ENCODE data around the gene TRIM7. TPM values are rescaled to one million over a fixed set of nuclear protein-coding genes. Genes with fewer than 3 reads are reported as not detected.
"Not testable (repeated sequence)": the region's sequence is repeated elsewhere in the genome, so short reads cannot be mapped to it uniquely, and the experiment has no call there.

TRIM7 gene
- total and polyA plus RNA-seq, 7 experiments from 2014 or later, result 0.28 to 6.1 (median 3.2) TPM; not detected in 1

GRCh38 chr5:181212080-181212479 is 7.1 kb upstream of the TRIM7 start:
- H3K27me3 ChIP-seq (ENCODE audit: control insufficient read depth in 2 of 2, insufficient read depth in 2 of 2, low read length in 2 of 2), result no peaks in the 10 kb centered on the region
- ChIA-PET CTCF (no interaction called here), POLR2A (interaction anchor here (0.8 to 1.9 kb wide), 5 partner anchors 7 to 400 kb away, joined by 3 to 9 read pairs (median 4); partner anchors contain the start of gene TRIM7)
- no peak overlapping the region for H3K4me3 ChIP-seq (ENCODE audit: low read length)
- no peaks in the 10 kb centered on the region for H3K9me3 ChIP-seq (ENCODE audit: control insufficient read depth in 2 of 3, low read length in 3 of 3)
- ATAC-seq, result no peak
- intact Hi-C loops (cut with micrococcal nuclease), result no loop called here
- DNase-seq, result no peak
- Mint-ChIP-seq H3K9me3 (peaks cover 0 to 14% (median 3%) of the 10 kb centered on the region in 11 donors), H3K4me3 (no peak overlapping the region), H3K36me3 (peaks cover 0 to 12% (median 0%) of the 10 kb centered on the region in 5 donors), H3K4me1 (peaks cover 9 to 50% (median 38%) of the 10 kb centered on the region in 7 donors), H3K27ac (peak overlapping the region in 2 of 9 donors; percentile 48 to 52), H3K27me3 (peaks cover 0 to 8% (median 0%) of the 10 kb centered on the region in 5 donors)
- peaks cover 6 to 7% of the 10 kb centered on the region in 2 donors for H3K4me1 ChIP-seq (ENCODE audit: control insufficient read depth in 2 of 2, insufficient read depth in 2 of 2, low read length in 2 of 2)
- H3K36me3 ChIP-seq (ENCODE audit: control insufficient read depth in 2 of 3, insufficient read depth in 3 of 3, low read length in 3 of 3), result no peaks in the 10 kb centered on the region
- H3K27ac ChIP-seq (ENCODE audit: low read depth, low read length), result no peak overlapping the region

GRCh38 chr5:181211208-181211607 is 6.2 kb upstream of the TRIM7 start:
- peaks cover 0 to 22% (median 3%) of the 10 kb centered on the region in 11 donors for H3K9me3 Mint-ChIP-seq
- intact Hi-C loops (cut with micrococcal nuclease), result no loop called here
- no peak overlapping the region for H3K4me3 Mint-ChIP-seq
- H3K27ac ChIP-seq (ENCODE audit: low read depth, low read length), result no peak overlapping the region
- ATAC-seq, result no peak
- H3K27me3 Mint-ChIP-seq, result peaks cover 0 to 15% (median 4%) of the 10 kb centered on the region in 5 donors
- H3K4me3 ChIP-seq (ENCODE audit: low read length), result no peak overlapping the region
- CTCF ChIA-PET, result no interaction called here
- H3K9me3 ChIP-seq (ENCODE audit: control insufficient read depth in 2 of 3, low read length in 3 of 3), result no peaks in the 10 kb centered on the region
- peak in 1 of 9 donors; percentile 21 for DNase-seq
- no peaks in the 10 kb centered on the region for H3K27me3 ChIP-seq (ENCODE audit: control insufficient read depth in 2 of 2, insufficient read depth in 2 of 2, low read length in 2 of 2)
- H3K4me1 ChIP-seq (ENCODE audit: control insufficient read depth in 2 of 2, insufficient read depth in 2 of 2, low read length in 2 of 2), result peaks cover under 1 to 8% of the 10 kb centered on the region in 2 donors
- peaks cover 14 to 53% (median 38%) of the 10 kb centered on the region in 7 donors for H3K4me1 Mint-ChIP-seq
- H3K36me3 Mint-ChIP-seq, result peaks cover 0 to 17% (median 0%) of the 10 kb centered on the region in 5 donors
- peak overlapping the region in 3 of 9 donors; percentile 18 to 48 (median 28) for H3K27ac Mint-ChIP-seq
- POLR2A ChIA-PET, result interaction anchor here (0.6 to 1.2 kb wide), 5 partner anchors 9 to 45 kb away, joined by 3 to 5 read pairs (median 4); no protein-coding TSS in a partner anchor
- H3K36me3 ChIP-seq (ENCODE audit: control insufficient read depth in 2 of 3, insufficient read depth in 3 of 3, low read length in 3 of 3), result no peaks in the 10 kb centered on the region

GRCh38 chr5:181210698-181211097 is 5.7 kb upstream of the TRIM7 start:
- DNase-seq; intact Hi-C loops (cut with micrococcal nuclease); H3K4me3 ChIP-seq (ENCODE audit: low read length); H3K4me3 Mint-ChIP-seq; H3K4me1 ChIP-seq (ENCODE audit: control insufficient read depth in 2 of 2, insufficient read depth in 2 of 2, low read length in 2 of 2); H3K27ac ChIP-seq (ENCODE audit: low read depth, low read length); H3K27me3 ChIP-seq (ENCODE audit: control insufficient read depth in 2 of 2, insufficient read depth in 2 of 2, low read length in 2 of 2); H3K9me3 ChIP-seq (ENCODE audit: control insufficient read depth in 2 of 3, low read length in 3 of 3); ATAC-seq; CTCF ChIA-PET; H3K36me3 ChIP-seq (ENCODE audit: control insufficient read depth in 2 of 3, insufficient read depth in 3 of 3, low read length in 3 of 3): not testable (repeated sequence)
- peaks cover 0 to 20% (median 9%) of the 10 kb centered on the region in 5 donors for H3K27me3 Mint-ChIP-seq
- H3K9me3 Mint-ChIP-seq, result peaks cover 0 to 23% (median 3%) of the 10 kb centered on the region in 11 donors
- POLR2A ChIA-PET, result interaction anchor here (0.6 to 1.2 kb wide), 5 partner anchors 10 to 45 kb away, joined by 3 to 5 read pairs (median 4); no protein-coding TSS in a partner anchor
- peaks cover 0 to 17% (median 0%) of the 10 kb centered on the region in 5 donors for H3K36me3 Mint-ChIP-seq
- H3K4me1 Mint-ChIP-seq, result peaks cover 17 to 56% (median 40%) of the 10 kb centered on the region in 7 donors
- H3K27ac Mint-ChIP-seq, result peak overlapping the region in 3 of 9 donors; percentile 28 to 48 (median 38)

GRCh38 chr5:181210148-181210547 is 5.2 kb upstream of the TRIM7 start:
- CTCF ChIA-PET; H3K4me3 Mint-ChIP-seq; H3K36me3 ChIP-seq (ENCODE audit: control insufficient read depth in 2 of 3, insufficient read depth in 3 of 3, low read length in 3 of 3); ATAC-seq; intact Hi-C loops (cut with micrococcal nuclease); H3K4me3 ChIP-seq (ENCODE audit: low read length); H3K9me3 ChIP-seq (ENCODE audit: control insufficient read depth in 2 of 3, low read length in 3 of 3); H3K27ac ChIP-seq (ENCODE audit: low read depth, low read length); DNase-seq; H3K27me3 ChIP-seq (ENCODE audit: control insufficient read depth in 2 of 2, insufficient read depth in 2 of 2, low read length in 2 of 2): not testable (repeated sequence)
- H3K4me1 ChIP-seq (ENCODE audit: control insufficient read depth in 2 of 2, insufficient read depth in 2 of 2, low read length in 2 of 2), result peaks cover 5 to 11% of the 10 kb centered on the region in 2 donors
- Mint-ChIP-seq H3K27ac (peak overlapping the region in 1 of 9 donors; percentile 38), H3K9me3 (peaks cover 0 to 23% (median 3%) of the 10 kb centered on the region in 11 donors), H3K4me1 (peaks cover 20 to 60% (median 42%) of the 10 kb centered on the region in 7 donors), H3K36me3 (peaks cover 0 to 17% (median 0%) of the 10 kb centered on the region in 5 donors), H3K27me3 (peaks cover 0 to 23% (median 11%) of the 10 kb centered on the region in 5 donors)
- POLR2A ChIA-PET, result interaction anchor here (0.8 to 1.2 kb wide), 3 partner anchors 10 to 19 kb away, joined by 3 to 4 read pairs (median 4); no protein-coding TSS in a partner anchor

- intact Hi-C loops (cut with micrococcal nuclease); ATAC-seq; H3K27ac ChIP-seq (ENCODE audit: low read depth, low read length); H3K27me3 ChIP-seq (ENCODE audit: control insufficient read depth in 2 of 2, insufficient read depth in 2 of 2, low read length in 2 of 2); DNase-seq; H3K4me3 Mint-ChIP-seq; H3K4me3 ChIP-seq (ENCODE audit: low read length); H3K36me3 ChIP-seq (ENCODE audit: control insufficient read depth in 2 of 3, insufficient read depth in 3 of 3, low read length in 3 of 3); H3K9me3 ChIP-seq (ENCODE audit: control insufficient read depth in 2 of 3, low read length in 3 of 3); CTCF ChIA-PET; H3K27ac Mint-ChIP-seq: not testable (repeated sequence)
- H3K27me3 Mint-ChIP-seq, result peaks cover 0 to 26% (median 11%) of the 10 kb centered on the region in 5 donors
- peaks cover 21 to 54% (median 38%) of the 10 kb centered on the region in 7 donors for H3K4me1 Mint-ChIP-seq
- peaks cover 0 to 17% (median 0%) of the 10 kb centered on the region in 5 donors for H3K36me3 Mint-ChIP-seq
- peaks cover 0 to 23% (median 3%) of the 10 kb centered on the region in 11 donors for H3K9me3 Mint-ChIP-seq
- POLR2A ChIA-PET, result interaction anchor here (3.0 to 8.9 kb wide), 2 partner anchors 18 to 24 kb away, joined by 20 to 259 read pairs; no protein-coding TSS in a partner anchor
- H3K4me1 ChIP-seq (ENCODE audit: control insufficient read depth in 2 of 2, insufficient read depth in 2 of 2, low read length in 2 of 2), result peaks cover 5 to 11% of the 10 kb centered on the region in 2 donors
These were observed 4.0 kb upstream of the TRIM7 start for GRCh38 chr5:181209006-181209405.

- peaks cover 21 to 45% (median 37%) of the 10 kb centered on the region in 7 donors for H3K4me1 Mint-ChIP-seq
- POLR2A ChIA-PET, result interaction anchor here (0.5 to 8.9 kb wide), 16 partner anchors 9 to 1585 kb away, joined by 3 to 259 read pairs (median 8); partner anchors contain the start of genes HNRNPH1, RACK1, TRIM41 and TRIM52
- ATAC-seq, result no peak
- peak overlapping the region; percentile 88 to 99 (median 94) for H3K4me3 Mint-ChIP-seq
- intact Hi-C loops (cut with micrococcal nuclease), result loop anchor here (1.0 kb wide), 5 partner anchors 9 to 48 kb away; partner anchors contain the start of gene RACK1 (in 1 of the 2)
- H3K4me3 ChIP-seq (ENCODE audit: low read length), result peak overlapping the region; percentile 67
- no peaks in the 10 kb centered on the region for H3K36me3 ChIP-seq (ENCODE audit: control insufficient read depth in 2 of 3, insufficient read depth in 3 of 3, low read length in 3 of 3)
- CTCF ChIA-PET, result interaction anchor here (0.6 to 4.1 kb wide), 5 partner anchors 16 to 47 kb away, joined by 3 to 18 read pairs (median 4); no protein-coding TSS in a partner anchor
- H3K4me1 ChIP-seq (ENCODE audit: control insufficient read depth in 2 of 2, insufficient read depth in 2 of 2, low read length in 2 of 2), result peaks cover 5 to 11% of the 10 kb centered on the region in 2 donors
- H3K27me3 Mint-ChIP-seq, result peaks cover 0 to 33% (median 11%) of the 10 kb centered on the region in 5 donors
- H3K9me3 Mint-ChIP-seq, result peaks cover 0 to 23% (median 3%) of the 10 kb centered on the region in 11 donors
- no peak for DNase-seq
- no peaks in the 10 kb centered on the region for H3K9me3 ChIP-seq (ENCODE audit: control insufficient read depth in 2 of 3, low read length in 3 of 3)
- H3K27ac Mint-ChIP-seq, result peak overlapping the region; percentile 90 to 100 (median 98)
- peaks cover 0 to 17% (median 0%) of the 10 kb centered on the region in 5 donors for H3K36me3 Mint-ChIP-seq
- peak overlapping the region; percentile 73 for H3K27ac ChIP-seq (ENCODE audit: low read depth, low read length)
- H3K27me3 ChIP-seq (ENCODE audit: control insufficient read depth in 2 of 2, insufficient read depth in 2 of 2, low read length in 2 of 2), result peaks cover 0 to 4% of the 10 kb centered on the region in 2 donors
These were observed 2.9 kb upstream of the TRIM7 start for GRCh38 chr5:181207960-181208253.

All from naive thymus-derived CD4-positive, alpha-beta T cell (primary cell).